ENCODE data around the gene MTCH2.
A peak's percentile ranks its signal among the peaks of the same experiment; 100 is the strongest.

Gene MTCH2

DNA sequence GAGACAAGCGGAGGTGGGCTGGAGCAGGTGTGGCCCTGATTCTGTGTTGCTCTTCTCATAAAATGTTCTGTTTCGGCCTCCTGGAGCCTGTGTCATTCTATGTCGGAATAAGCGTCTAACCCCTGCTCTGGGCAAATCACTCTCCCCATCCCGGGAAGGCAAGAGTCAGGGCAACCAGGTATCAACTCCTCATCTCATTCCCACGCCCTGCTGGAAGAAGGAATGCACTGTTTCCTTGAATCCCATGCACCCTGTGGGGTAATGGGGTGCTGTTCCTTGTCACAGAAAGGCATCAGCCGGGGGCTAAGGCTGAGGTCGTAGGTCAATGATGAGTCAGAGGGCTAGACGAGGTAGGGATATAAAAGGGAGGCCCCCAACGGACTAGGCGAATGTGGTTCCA, 53.2 kb downstream of the MTCH2 start:
- DNase-seq = no peak

GRCh38 chr11:47587723-47588326, 54.5 kb downstream of the MTCH2 start:
- DNase-seq = no peak

DNA sequence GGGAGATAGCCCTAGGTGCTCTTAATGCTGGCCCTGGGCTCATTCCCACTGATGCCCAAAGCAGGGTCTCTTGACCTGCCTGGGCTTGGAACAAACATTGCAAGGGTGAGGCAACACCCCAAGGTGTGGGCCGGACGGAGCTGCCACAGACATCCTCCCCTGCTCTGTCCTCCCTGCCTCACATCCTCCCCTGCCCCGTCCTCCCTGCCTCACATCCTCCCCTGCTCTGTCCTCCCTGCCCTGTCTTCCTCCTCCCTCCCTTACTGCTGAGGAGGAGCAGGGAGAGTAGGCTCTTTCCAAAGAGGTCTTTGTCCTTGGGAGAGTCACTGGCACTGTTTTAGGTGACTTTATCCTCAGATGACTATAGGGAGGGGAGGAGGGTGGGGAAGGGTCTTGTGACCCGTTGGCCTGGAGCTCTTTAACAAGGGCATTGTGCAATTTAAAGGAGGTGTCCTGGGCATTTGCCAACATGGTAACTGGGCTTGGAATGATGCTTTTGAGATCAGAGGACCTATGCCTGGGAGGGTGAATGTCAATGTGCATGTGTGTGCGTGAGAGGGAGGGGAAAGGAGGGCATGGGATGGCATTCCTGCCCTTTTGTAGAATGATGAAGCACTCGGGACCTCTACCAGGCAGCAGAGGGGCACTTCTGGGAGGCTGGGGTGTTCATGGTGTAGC, 55.2 kb downstream of the MTCH2 start:
- DNase-seq = no peak

- no peak for DNase-seq
These were observed 56.1 kb downstream of the MTCH2 start, which contains the start of gene FAM180B for GRCh38 chr11:47586098-47586855. TSS of gene FAM180B (plus strand) at chr11:47586678. CDS start at chr11:47586769, 91 bp downstream.

DNA sequence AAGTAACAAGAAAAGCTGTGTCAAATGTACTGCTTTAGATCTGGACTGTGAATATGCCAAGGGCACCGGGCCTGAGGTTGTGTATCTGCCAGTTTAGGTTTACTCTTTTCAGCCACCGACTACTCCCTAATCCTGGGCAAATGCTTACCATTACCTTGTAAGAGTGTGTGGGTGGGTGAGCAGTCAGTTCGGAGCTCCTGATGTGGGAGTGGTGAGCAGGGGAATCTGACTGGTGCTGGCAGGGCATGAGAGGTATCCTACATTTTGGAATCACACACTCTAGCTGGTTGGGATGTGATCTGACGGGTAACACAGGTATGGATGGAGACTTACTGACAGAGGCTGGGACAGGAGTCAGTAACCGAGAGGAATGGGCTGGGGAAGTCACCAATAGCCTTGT, 58.5 kb downstream of the MTCH2 start:
- DNase-seq = no peak

- peak; percentile 93 for DNase-seq
These were observed 63.5 kb downstream of the MTCH2 start, which contains the start of the genes KBTBD4 and NDUFS3 for GRCh38 chr11:47578524-47579494. TSS of gene KBTBD4 (minus strand) at chr11:47578970. CDS start at chr11:47578951, 19 bp downstream. TSS of gene NDUFS3 (plus strand) at chr11:47579074. CDS start at chr11:47579092, 18 bp downstream.

DNA sequence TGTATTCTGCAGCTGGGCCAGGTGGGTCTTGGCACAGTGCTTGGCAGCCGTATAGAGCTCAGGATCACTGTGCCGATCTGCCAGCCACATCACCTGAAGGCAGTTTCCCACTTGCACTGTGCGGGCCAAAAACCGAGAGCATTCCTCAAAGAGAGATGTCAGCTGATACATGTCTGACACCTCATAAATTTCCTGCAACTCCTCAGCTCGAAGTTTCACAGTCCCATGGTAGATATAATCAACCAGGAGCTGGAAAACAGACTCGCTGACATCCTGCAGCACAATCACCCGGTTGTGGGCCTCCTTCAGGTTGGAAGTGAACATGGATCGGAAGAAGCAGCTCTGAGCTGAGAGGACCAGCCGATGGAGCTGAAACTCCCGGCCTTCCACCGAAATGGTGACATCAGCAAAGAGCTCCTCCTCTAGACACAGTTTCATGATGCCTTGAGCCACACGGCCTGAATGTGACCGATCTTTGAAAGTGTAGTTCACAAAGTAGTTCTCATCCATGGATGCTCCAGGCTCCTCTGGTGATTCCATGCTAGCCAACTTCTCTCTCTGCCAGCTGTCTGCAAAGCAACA, 64.8 kb downstream of the MTCH2 start:
- no peak for DNase-seq

- DNase-seq = no peak
These were observed 69.0 kb downstream of the MTCH2 start for GRCh38 chr11:47573321-47573720.

DNA sequence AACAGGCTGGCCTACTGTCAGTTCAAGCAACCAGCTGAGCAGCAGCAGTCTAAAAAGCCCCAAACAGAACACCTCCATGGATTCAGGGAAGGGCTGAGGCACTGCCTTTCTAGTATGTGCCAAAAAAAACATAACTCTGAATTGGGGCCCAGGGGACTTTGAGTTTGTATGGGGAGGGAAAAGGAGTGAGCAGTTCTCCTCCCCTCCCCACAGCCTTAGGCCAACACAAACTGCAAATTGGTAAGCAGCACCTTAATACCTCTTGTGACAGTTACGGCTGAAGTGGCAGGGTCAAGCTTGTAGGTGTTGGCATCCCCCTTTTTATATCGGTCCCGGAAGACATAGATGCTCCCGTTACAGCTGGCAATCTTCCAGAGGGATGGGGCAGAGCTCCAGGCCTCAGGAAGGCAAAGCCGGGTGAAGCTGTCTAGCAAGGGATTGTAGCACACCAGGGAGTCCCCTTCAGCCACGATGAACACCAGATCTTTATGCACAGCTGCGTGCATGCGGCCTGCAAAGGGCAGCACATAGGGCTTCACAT, 69.6 kb downstream of the MTCH2 start:
- no peak for DNase-seq

GRCh38 chr11:47571895-47572294, 70.5 kb downstream of the MTCH2 start:
- no peak for DNase-seq

GRCh38 chr11:47571357-47571729, 71.0 kb downstream of the MTCH2 start:
- DNase-seq = no peak

GRCh38 chr11:47570651-47571356, 71.6 kb downstream of the MTCH2 start:
- DNase-seq = no peak

GRCh38 chr11:47569646-47570045, 72.7 kb downstream of the MTCH2 start:
- no peak for DNase-seq
